ENCODE data around the gene TPRG1L. TPM values are rescaled to one million over a fixed set of nuclear protein-coding genes. Genes with fewer than 3 reads are reported as not detected.

The TPRG1L gene
- total and polyA plus RNA-seq, 7 experiments from 2014 or later, result 15.6 to 61.4 (median 44.0) TPM

Other genes starting within 250 kb of the TPRG1L start
- under 1 TPM in 1 of 5 experiments, not detected in 4; 0.16 TPM for gene ARHGEF16, start 170.3 kb upstream of the TPRG1L start, total RNA-seq
- not detected for gene ARHGEF16, start 170.3 kb upstream of the TPRG1L start, polyA plus RNA-seq
- gene MEGF6, start 13.5 kb upstream of the TPRG1L start, total RNA-seq, result 100 to 1,000 TPM in 2 of 5 experiments, 10 to 100 TPM in 3; 14.6 to 209 (median 81.3) TPM
- gene MEGF6, start 13.5 kb upstream of the TPRG1L start, polyA plus RNA-seq, result 10 to 100 TPM in 1 of 2 donors, 1 to 10 TPM in 1; 1.9 to 10.1 TPM
- gene WRAP73, start 25.1 kb downstream of the TPRG1L start, total RNA-seq, result 10 to 100 TPM; 28.1 to 42.0 (median 36.3) TPM
- gene WRAP73, start 25.1 kb downstream of the TPRG1L start, polyA plus RNA-seq, result 10 to 100 TPM; 25.5 to 37.4 TPM
- 1 to 10 TPM in 1 of 5 experiments, under 1 TPM in 2, not detected in 2; 0.15 to 2.4 (median 0.45) TPM for gene TP73, start 27.5 kb downstream of the TPRG1L start, total RNA-seq
- under 1 TPM; 0.03 to 0.15 TPM for gene TP73, start 27.5 kb downstream of the TPRG1L start, polyA plus RNA-seq
- gene CCDC27, start 127.4 kb downstream of the TPRG1L start, total RNA-seq, result not detected
- not detected for gene CCDC27, start 127.4 kb downstream of the TPRG1L start, polyA plus RNA-seq
- 1 to 10 TPM in 4 of 5 experiments, under 1 TPM in 1; 0.58 to 4.3 (median 2.3) TPM for gene SMIM1, start 147.7 kb downstream of the TPRG1L start, total RNA-seq
- gene SMIM1, start 147.7 kb downstream of the TPRG1L start, polyA plus RNA-seq, result 1 to 10 TPM in 1 of 2 donors, under 1 TPM in 1; 0.75 to 3.0 TPM
- gene LRRC47, start 171.5 kb downstream of the TPRG1L start, total RNA-seq, result 10 to 100 TPM; 38.2 to 60.2 (median 43.9) TPM
- 10 to 100 TPM; 25.7 to 33.4 TPM for gene LRRC47, start 171.5 kb downstream of the TPRG1L start, polyA plus RNA-seq
- 10 to 100 TPM; 33.7 to 68.0 (median 45.6) TPM for gene CEP104, start 232.2 kb downstream of the TPRG1L start, total RNA-seq
- 10 to 100 TPM; 12.7 to 15.3 TPM for gene CEP104, start 232.2 kb downstream of the TPRG1L start, polyA plus RNA-seq
- gene DFFB, start 232.5 kb downstream of the TPRG1L start, total RNA-seq, result 10 to 100 TPM; 13.6 to 27.7 (median 19.2) TPM
- gene DFFB, start 232.5 kb downstream of the TPRG1L start, polyA plus RNA-seq, result 10 to 100 TPM in 1 of 2 donors, 1 to 10 TPM in 1; 9.8 to 13.5 TPM